ENCODE results near the gene DSCAM.

Gene DSCAM

GRCh38 chr21:40016234-40016633 lies 830.7 kb downstream of the DSCAM start:
- Mint-ChIP-seq H3K27ac (no peak overlapping the region), H3K36me3 (ENCODE audit: insufficient read depth) (no peaks in the 10 kb centered on the region), H3K4me1 (ENCODE audit: low read depth in 2 of 2) (no peaks in the 10 kb centered on the region), H3K4me3 (no peak overlapping the region), H3K9me3 (peaks cover 11 to 30% of the 10 kb centered on the region in 2 donors), H3K27me3 (no peaks in the 10 kb centered on the region)
- DNase-seq (no peak), ATAC-seq (replicated peaks) (no peak)

GRCh38 chr21:40015818-40016217 lies 831.1 kb downstream of the DSCAM start:
- Mint-ChIP-seq H3K4me1 (ENCODE audit: low read depth in 2 of 2) (no peaks in the 10 kb centered on the region), H3K4me3 (no peak overlapping the region), H3K27me3 (no peaks in the 10 kb centered on the region), H3K27ac (no peak overlapping the region), H3K36me3 (ENCODE audit: insufficient read depth) (no peaks in the 10 kb centered on the region), H3K9me3 (peaks cover 11 to 32% of the 10 kb centered on the region in 2 donors)
- ATAC-seq (replicated peaks) (no peak), DNase-seq (no peak)

GRCh38 chr21:40014394-40014793 lies 832.6 kb downstream of the DSCAM start:
- H3K4me3 Mint-ChIP-seq = no peak overlapping the region
- no peaks in the 10 kb centered on the region for H3K4me1 Mint-ChIP-seq (ENCODE audit: low read depth in 2 of 2)
- ATAC-seq (replicated peaks) = no peak
- H3K36me3 Mint-ChIP-seq (ENCODE audit: insufficient read depth) = no peaks in the 10 kb centered on the region
- no peak for DNase-seq
- peaks cover 7 to 31% of the 10 kb centered on the region in 2 donors for H3K9me3 Mint-ChIP-seq
- no peaks in the 10 kb centered on the region for H3K27me3 Mint-ChIP-seq
- H3K27ac Mint-ChIP-seq = no peak overlapping the region

- Mint-ChIP-seq H3K4me3 (no peak overlapping the region), H3K9me3 (peaks cover 8 to 31% of the 10 kb centered on the region in 2 donors)
- no peak for ATAC-seq (replicated peaks)
Measured at GRCh38 chr21:40013001-40013735, 833.8 kb downstream of the DSCAM start.

GRCh38 chr21:40011371-40011770 lies 835.6 kb downstream of the DSCAM start:
- H3K9me3 Mint-ChIP-seq = peaks cover 7 to 26% of the 10 kb centered on the region in 2 donors
- DNase-seq (no peak), ATAC-seq (replicated peaks) (no peak)
- no peaks in the 10 kb centered on the region for H3K36me3 Mint-ChIP-seq (ENCODE audit: insufficient read depth)
- no peaks in the 10 kb centered on the region for H3K27me3 Mint-ChIP-seq
- H3K4me1 Mint-ChIP-seq (ENCODE audit: low read depth in 2 of 2) = no peaks in the 10 kb centered on the region
- no peak overlapping the region for H3K4me3 Mint-ChIP-seq
- H3K27ac Mint-ChIP-seq = no peak overlapping the region

More at GRCh38 chr21:40013001-40013735, 833.8 kb downstream of the DSCAM start:
- no peaks in the 10 kb centered on the region for H3K27me3 Mint-ChIP-seq
- DNase-seq = no peak
- no peak overlapping the region for H3K27ac Mint-ChIP-seq
- no peaks in the 10 kb centered on the region for H3K36me3 Mint-ChIP-seq (ENCODE audit: insufficient read depth)
- no peaks in the 10 kb centered on the region for H3K4me1 Mint-ChIP-seq (ENCODE audit: low read depth in 2 of 2)

GRCh38 chr21:40002978-40003377 lies 844.0 kb downstream of the DSCAM start:
- H3K27me3 Mint-ChIP-seq = no peaks in the 10 kb centered on the region
- H3K9me3 Mint-ChIP-seq = peaks cover 7 to 15% of the 10 kb centered on the region in 2 donors
- no peak for DNase-seq
- H3K4me1 Mint-ChIP-seq (ENCODE audit: low read depth in 2 of 2) = no peaks in the 10 kb centered on the region
- H3K36me3 Mint-ChIP-seq (ENCODE audit: insufficient read depth) = no peaks in the 10 kb centered on the region
- no peak overlapping the region for H3K27ac Mint-ChIP-seq
- H3K4me3 Mint-ChIP-seq = no peak overlapping the region
- no peak for ATAC-seq (replicated peaks)

GRCh38 chr21:39984286-39984991 lies 862.5 kb downstream of the DSCAM start:
- Mint-ChIP-seq H3K4me1 (ENCODE audit: low read depth in 2 of 2) (no peaks in the 10 kb centered on the region), H3K9me3 (no peaks in the 10 kb centered on the region), H3K4me3 (no peak overlapping the region), H3K36me3 (ENCODE audit: insufficient read depth) (no peaks in the 10 kb centered on the region), H3K27ac (no peak overlapping the region), H3K27me3 (no peaks in the 10 kb centered on the region)
- ATAC-seq (replicated peaks) = no peak
- DNase-seq = no peak

GRCh38 chr21:39980241-39980820 lies 866.6 kb downstream of the DSCAM start:
- no peak overlapping the region for H3K27ac Mint-ChIP-seq
- peaks cover 0 to 15% of the 10 kb centered on the region in 2 donors for H3K27me3 Mint-ChIP-seq
- no peaks in the 10 kb centered on the region for H3K36me3 Mint-ChIP-seq (ENCODE audit: insufficient read depth)
- ATAC-seq (replicated peaks) (no peak), DNase-seq (no peak)
- H3K4me1 Mint-ChIP-seq (ENCODE audit: low read depth in 2 of 2) = no peaks in the 10 kb centered on the region
- H3K9me3 Mint-ChIP-seq = peaks cover 5 to 16% of the 10 kb centered on the region in 2 donors
- no peak overlapping the region for H3K4me3 Mint-ChIP-seq

GRCh38 chr21:39979321-39979720 lies 867.6 kb downstream of the DSCAM start:
- no peaks in the 10 kb centered on the region for H3K4me1 Mint-ChIP-seq (ENCODE audit: low read depth in 2 of 2)
- H3K9me3 Mint-ChIP-seq = peaks cover 5 to 17% of the 10 kb centered on the region in 2 donors
- DNase-seq = no peak
- no peaks in the 10 kb centered on the region for H3K36me3 Mint-ChIP-seq (ENCODE audit: insufficient read depth)
- H3K27ac Mint-ChIP-seq = no peak overlapping the region
- H3K27me3 Mint-ChIP-seq = peaks cover 0 to 17% of the 10 kb centered on the region in 2 donors
- no peak for ATAC-seq (replicated peaks)
- no peak overlapping the region for H3K4me3 Mint-ChIP-seq

- no peaks in the 10 kb centered on the region for H3K4me1 Mint-ChIP-seq (ENCODE audit: low read depth in 2 of 2)
- peaks cover 5 to 17% of the 10 kb centered on the region in 2 donors for H3K9me3 Mint-ChIP-seq
- H3K4me3 Mint-ChIP-seq = no peak overlapping the region
- H3K36me3 Mint-ChIP-seq (ENCODE audit: insufficient read depth) = no peaks in the 10 kb centered on the region
- no peak for ATAC-seq (replicated peaks)
- H3K27me3 Mint-ChIP-seq = peaks cover 0 to 17% of the 10 kb centered on the region in 2 donors
- DNase-seq = no peak
- no peak overlapping the region for H3K27ac Mint-ChIP-seq
Measured at GRCh38 chr21:39976800-39977199, 870.2 kb downstream of the DSCAM start.

GRCh38 chr21:39972976-39973770 lies 873.8 kb downstream of the DSCAM start:
- peaks cover 0 to 17% of the 10 kb centered on the region in 2 donors for H3K27me3 Mint-ChIP-seq
- H3K27ac Mint-ChIP-seq = no peak overlapping the region
- no peak for ATAC-seq (replicated peaks)
- H3K4me3 Mint-ChIP-seq = no peak overlapping the region
- H3K9me3 Mint-ChIP-seq = peaks cover 6 to 20% of the 10 kb centered on the region in 2 donors
- DNase-seq = no peak
- no peaks in the 10 kb centered on the region for H3K4me1 Mint-ChIP-seq (ENCODE audit: low read depth in 2 of 2)
- no peaks in the 10 kb centered on the region for H3K36me3 Mint-ChIP-seq (ENCODE audit: insufficient read depth)

GRCh38 chr21:39972471-39972870 lies 874.5 kb downstream of the DSCAM start:
- no peak for ATAC-seq (replicated peaks)
- no peaks in the 10 kb centered on the region for H3K4me1 Mint-ChIP-seq (ENCODE audit: low read depth in 2 of 2)
- H3K27ac Mint-ChIP-seq = no peak overlapping the region
- peaks cover 0 to 17% of the 10 kb centered on the region in 2 donors for H3K27me3 Mint-ChIP-seq
- no peak overlapping the region for H3K4me3 Mint-ChIP-seq
- no peak for DNase-seq
- H3K36me3 Mint-ChIP-seq (ENCODE audit: insufficient read depth) = no peaks in the 10 kb centered on the region
- H3K9me3 Mint-ChIP-seq = peaks cover 7 to 14% of the 10 kb centered on the region in 2 donors

GRCh38 chr21:39971956-39972355 lies 875.0 kb downstream of the DSCAM start:
- no peak for ATAC-seq (replicated peaks)
- DNase-seq = no peak
- Mint-ChIP-seq H3K27me3 (peaks cover 0 to 16% of the 10 kb centered on the region in 2 donors), H3K36me3 (ENCODE audit: insufficient read depth) (no peaks in the 10 kb centered on the region), H3K27ac (no peak overlapping the region), H3K4me3 (no peak overlapping the region), H3K4me1 (ENCODE audit: low read depth in 2 of 2) (no peaks in the 10 kb centered on the region), H3K9me3 (peaks cover 7 to 14% of the 10 kb centered on the region in 2 donors)

All from effector memory CD8-positive, alpha-beta T cell (primary cell).